IMR-90 (cell line): ENCODE data around the gene RGS17. TPM values are rescaled to one million over a fixed set of nuclear protein-coding genes. Genes with fewer than 3 reads are reported as not detected.

Experiments used
- ATAC-seq: fragments of 200-7000 bp; cut with Tn5 transposase; 2 replicates; pipeline ENCODE4 v1.9.1; 2020; ENCODE audit warnings: low read depth, mild to moderate bottlenecking, moderate library complexity
- BruUV-seq: library from RNA; stranded (reverse); fragments of 400-500 nt; replicated peaks from 2 replicates; lab custom pipeline; 2021; lab: Mats Ljungman, UMichigan
- CTCF ChIA-PET: fragments of 300-600 bp; formaldehyde crosslinking; extraction: SDS; loops from one replicate; lab custom pipeline; 2021; ENCODE audit warnings: antibody characterized with exemption; lab: Yijun Ruan, JAX
- POLR2A ChIA-PET: fragments of 300-600 bp; sonication (Branson Sonifier 250); formaldehyde crosslinking; loops from one replicate; lab custom pipeline; 2022; ENCODE audit warnings: antibody characterized with exemption; ENCODE audit not compliant: unreplicated experiment; lab: Charles Lee
- DNase-seq: peaks from one replicate; pipeline ENCODE4 v3.0.0; 2013
- H2AFZ ChIP-seq: replicated peaks from 2 replicates; pipeline ENCODE3; 2013; ENCODE audit warnings: low read length, mild to moderate bottlenecking; ENCODE audit not compliant: poor library complexity
- H2AK5ac ChIP-seq: 2 replicates; pipeline ENCODE4 v1.6.1; 2013; ENCODE audit warnings: low read depth, low read length, inconsistent platforms
- H2AK9ac ChIP-seq: replicated peaks from 2 replicates; pipeline ENCODE3; 2013; ENCODE audit warnings: mild to moderate bottlenecking, low read depth, low read length, moderate library complexity; ENCODE audit not compliant: poor library complexity
- H2BK120ac ChIP-seq: 2 replicates; pipeline ENCODE4 v1.6.1; 2013; ENCODE audit warnings: low read depth, low read length, inconsistent platforms
- H2BK15ac ChIP-seq: 3 replicates; pipeline ENCODE4 v1.6.1; 2013; ENCODE audit warnings: low read depth, low read length, inconsistent platforms
- H2BK20ac ChIP-seq: 2 replicates; pipeline ENCODE4 v1.6.1; 2013; ENCODE audit warnings: low read depth, mild to moderate bottlenecking, inconsistent platforms, low read length, moderate library complexity
- H2BK5ac ChIP-seq: 2 replicates; pipeline ENCODE4 v1.6.1; 2013; ENCODE audit warnings: mild to moderate bottlenecking, low read depth, low read length, inconsistent platforms; ENCODE audit not compliant: poor library complexity, severe bottlenecking
- H3K14ac ChIP-seq: replicated peaks from 2 replicates; pipeline ENCODE4 v1.6.1; 2013; ENCODE audit warnings: low read depth, low read length, inconsistent platforms
- H3K18ac ChIP-seq: 2 replicates; pipeline ENCODE4 v1.6.1; 2013; ENCODE audit warnings: low read depth, low read length, control low read depth
- H3K23ac ChIP-seq: 2 replicates; pipeline ENCODE4 v1.6.1; 2013; ENCODE audit warnings: low read depth, low read length, inconsistent platforms
- H3K27ac ChIP-seq: 2 replicates; pipeline ENCODE4 v1.5.1; 2013; ENCODE audit warnings: mild to moderate bottlenecking, control low read depth, low read length; ENCODE audit not compliant: insufficient read depth
- H3K27me3 ChIP-seq: 2 replicates; pipeline ENCODE4 v1.6.1; 2013; ENCODE audit warnings: low read length; ENCODE audit not compliant: control insufficient read depth, insufficient read depth
- H3K36me3 ChIP-seq: 2 replicates; pipeline ENCODE4 v1.6.1; 2013; ENCODE audit warnings: low read length, mixed read lengths; ENCODE audit not compliant: control insufficient read depth, insufficient read depth
- H3K4ac ChIP-seq: 2 replicates; pipeline ENCODE4 v1.6.1; 2013; ENCODE audit warnings: low read depth, low read length, inconsistent platforms
- H3K4me1 ChIP-seq: 2 replicates; pipeline ENCODE4 v1.6.1; 2013; ENCODE audit warnings: low read length, mixed read lengths; ENCODE audit not compliant: control insufficient read depth, insufficient read depth
- H3K4me2 ChIP-seq: 2 replicates; pipeline ENCODE4 v1.6.1; 2013; ENCODE audit warnings: low read depth, mild to moderate bottlenecking, control low read depth, low read length, moderate library complexity
- H3K4me3 ChIP-seq: 2 replicates; pipeline ENCODE4 v1.5.1; 2013; ENCODE audit warnings: low read depth, mild to moderate bottlenecking, control low read depth, low read length, moderate library complexity; ENCODE audit not compliant: insufficient read depth
- H3K56ac ChIP-seq: 2 replicates; pipeline ENCODE4 v1.6.1; 2013; ENCODE audit warnings: low read length, inconsistent platforms; ENCODE audit not compliant: insufficient read depth; ENCODE audit errors: extremely low read depth
- H3K79me1 ChIP-seq, 2 experiments: 2 replicates each; pipeline ENCODE4 v1.6.1; 2013; ENCODE audit warnings: low read length in 2 of 2, inconsistent platforms in 1 of 2, low read depth in 1 of 2
- H3K9ac ChIP-seq: 2 replicates; pipeline ENCODE4 v1.6.1; 2013; ENCODE audit warnings: low read depth, low read length, control low read depth
- H3K9me1 ChIP-seq: 2 replicates; pipeline ENCODE4 v1.6.1; 2013; ENCODE audit warnings: low read length, inconsistent platforms; ENCODE audit not compliant: insufficient read depth
- H3K9me3 ChIP-seq: 2 replicates; pipeline ENCODE4 v1.6.1; 2013; ENCODE audit warnings: low read length; ENCODE audit not compliant: control insufficient read depth, insufficient read depth
- H4K20me1 ChIP-seq: 2 replicates; pipeline ENCODE4 v1.6.1; 2013; ENCODE audit warnings: low read length, inconsistent platforms; ENCODE audit not compliant: insufficient read depth
- H4K5ac ChIP-seq: 2 replicates; pipeline ENCODE4 v1.6.1; 2013; ENCODE audit warnings: mild to moderate bottlenecking, low read depth, low read length, control low read depth
- H4K8ac ChIP-seq, 2 experiments: 2 replicates each; pipeline ENCODE4 v1.6.1; 2013; ENCODE audit warnings: low read depth in 2 of 2, low read length in 2 of 2, control low read depth in 1 of 2, inconsistent platforms in 1 of 2
- H4K91ac ChIP-seq: 2 replicates; pipeline ENCODE4 v1.6.1; 2013; ENCODE audit warnings: low read depth, low read length, inconsistent platforms; ENCODE audit not compliant: insufficient read depth
- BHLHE40 ChIP-seq: fragments of 150-350 bp; IDR thresholded peaks from 2 replicates; pipeline ENCODE4 v1.6.1; 2016; ENCODE audit warnings: mild to moderate bottlenecking, low read depth, low read length
- CEBPB ChIP-seq: IDR thresholded peaks from 2 replicates; pipeline ENCODE4 v1.6.1; 2012; ENCODE audit warnings: low read depth, low read length, improper control_type of control experiment
- CHD1 ChIP-seq: IDR thresholded peaks from 2 replicates; pipeline ENCODE4 v1.6.1; 2012; ENCODE audit warnings: low read depth, low read length, improper control_type of control experiment
- FOS ChIP-seq: fragments of 150-350 bp; IDR thresholded peaks from 2 replicates; pipeline ENCODE4 v1.6.1; 2016; ENCODE audit warnings: low read depth, low read length
- MAFK ChIP-seq: IDR thresholded peaks from 2 replicates; pipeline ENCODE4 v1.6.1; 2012; ENCODE audit warnings: low read depth, low read length, improper control_type of control experiment
- MAZ ChIP-seq: IDR thresholded peaks from 2 replicates; pipeline ENCODE4 v1.6.1; 2012; ENCODE audit warnings: low read depth, mild to moderate bottlenecking, low read length, improper control_type of control experiment, moderate library complexity, borderline replicate concordance
- MXI1 ChIP-seq: IDR thresholded peaks from 2 replicates; pipeline ENCODE4 v1.6.1; 2012; ENCODE audit warnings: low read depth, mild to moderate bottlenecking, low read length, moderate library complexity, borderline replicate concordance
- NFE2L2 ChIP-seq: fragments of 150-350 bp; IDR thresholded peaks from 2 replicates; pipeline ENCODE4 v1.6.1; 2016; ENCODE audit warnings: low read depth, mild to moderate bottlenecking, low read length
- POLR2A ChIP-seq: IDR thresholded peaks from 2 replicates; pipeline ENCODE4 v1.6.1; 2012; ENCODE audit warnings: mild to moderate bottlenecking, low read depth, low read length
- RAD21 ChIP-seq: IDR thresholded peaks from 2 replicates; pipeline ENCODE4 v1.6.1; 2012; ENCODE audit warnings: low read length, improper control_type of control experiment
- RCOR1 ChIP-seq: IDR thresholded peaks from 2 replicates; pipeline ENCODE4 v1.6.1; 2012; ENCODE audit warnings: mild to moderate bottlenecking, low read length, improper control_type of control experiment; ENCODE audit not compliant: insufficient replicate concordance
- RFX5 ChIP-seq: IDR thresholded peaks from 2 replicates; pipeline ENCODE4 v1.8.0; 2012; ENCODE audit warnings: low read depth, mild to moderate bottlenecking, low read length, moderate library complexity
- SMC3 ChIP-seq: fragments of 150-350 bp; IDR thresholded peaks from 2 replicates; pipeline ENCODE4 v1.6.1; 2016; ENCODE audit warnings: low read depth, mild to moderate bottlenecking, antibody characterized with exemption, low read length, moderate library complexity
- dilution Hi-C: fragments of 300-500 bp; cut with HindIII; formaldehyde crosslinking; loops from one replicate; pipeline ENCODE4 v1.14.3; 2018; ENCODE audit warnings: low sequenced_read_pairs; ENCODE audit not compliant: unreplicated experiment
- in situ Hi-C: fragments of 300-500 bp; cut with MboI; formaldehyde crosslinking; loops from 3 replicates; pipeline ENCODE4 v1.14.3; 2019; ENCODE audit warnings: low sequenced_read_pairs, inconsistent platforms, mixed read lengths
- intact Hi-C: fragments of 100-400 bp; cut with micrococcal nuclease; formaldehyde crosslinking; loops from 2 replicates; pipeline ENCODE4 v1.10.0; 2022
- polyA plus RNA-seq, 3 experiments: library from polyadenylated mRNA; depleted of rRNA; stranded (reverse); fragments of >200 nt; gene quantifications; 2 replicates each; pipeline ENCODE4 v1.2.3, GENCODE V29; 2012; ENCODE audit warnings: low replicate concordance in 1 of 3
- total RNA-seq: library from RNA; depleted of rRNA; stranded (reverse); fragments of >200 nt; gene quantifications from 2 replicates; pipeline ENCODE4 v1.2.3, GENCODE V29; 2012
- TF ChIP-seq, protein P1 (sequence below): fragments of 150-350 bp; IDR thresholded peaks from 2 replicates; pipeline ENCODE4 v1.6.1; 2016; ENCODE audit warnings: low read depth, mild to moderate bottlenecking, low read length, moderate library complexity, borderline replicate concordance
- TF ChIP-seq, protein P2 (sequence below): fragments of 150-350 bp; IDR thresholded peaks from 2 replicates; pipeline ENCODE4 v1.6.1; 2017; ENCODE audit warnings: mild to moderate bottlenecking, antibody characterized with exemption, low read length, low read depth
- TF ChIP-seq, protein P3 (sequence below): conservative IDR thresholded peaks from 2 replicates; pipeline ENCODE4 v1.5.1; 2012; ENCODE audit warnings: mild to moderate bottlenecking, low read depth, low read length, improper control_type of control experiment

The RGS17 gene
- total and polyA plus RNA-seq, 2 of the 4 experiments (the other 2 are of a cell fraction), result 0.75 to 1.4 TPM

DNA sequence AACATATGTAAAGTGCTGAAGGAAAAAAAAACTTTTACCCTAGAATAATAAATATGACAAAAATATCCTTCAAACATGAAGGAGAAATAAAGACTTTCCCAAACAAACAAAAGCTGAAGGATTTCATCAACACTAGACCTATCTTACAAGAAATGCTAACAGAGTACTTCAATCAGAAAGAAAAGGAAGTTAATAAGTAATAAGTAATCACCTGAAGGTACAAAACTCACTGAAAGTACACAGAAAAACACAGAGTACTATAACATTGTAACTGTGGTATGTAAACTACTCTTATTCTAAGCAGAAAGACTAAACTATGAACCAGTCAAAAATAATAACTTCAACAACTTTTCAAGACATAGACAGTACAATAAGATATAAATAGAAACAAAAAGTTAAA lies 67.1 kb downstream of the RGS17 start:
- no peak overlapping the region for H3K27ac ChIP-seq
- intact Hi-C loops, result no loop called here
- no peaks in the 10 kb centered on the region for H3K27me3 ChIP-seq
- no peak overlapping the region for H2AK5ac ChIP-seq
- H2BK20ac ChIP-seq, result no peak overlapping the region
- no peak overlapping the region for H4K8ac ChIP-seq
- H3K4me1 ChIP-seq, result peaks cover 3% of the 10 kb centered on the region
- no peaks in the 10 kb centered on the region for H3K9me1 ChIP-seq
- no peak for TF ChIP-seq CHD1
- TF ChIP-seq SMC3, result no peak
- no peak for TF ChIP-seq BHLHE40
- no peak for TF ChIP-seq MXI1
- TF ChIP-seq RCOR1, result no peak
- TF ChIP-seq MAFK, result no peak
- no peak for TF ChIP-seq POLR2A
- no peak for TF ChIP-seq NFE2L2
- no peak for TF ChIP-seq CEBPB
- TF ChIP-seq, protein P1, sequence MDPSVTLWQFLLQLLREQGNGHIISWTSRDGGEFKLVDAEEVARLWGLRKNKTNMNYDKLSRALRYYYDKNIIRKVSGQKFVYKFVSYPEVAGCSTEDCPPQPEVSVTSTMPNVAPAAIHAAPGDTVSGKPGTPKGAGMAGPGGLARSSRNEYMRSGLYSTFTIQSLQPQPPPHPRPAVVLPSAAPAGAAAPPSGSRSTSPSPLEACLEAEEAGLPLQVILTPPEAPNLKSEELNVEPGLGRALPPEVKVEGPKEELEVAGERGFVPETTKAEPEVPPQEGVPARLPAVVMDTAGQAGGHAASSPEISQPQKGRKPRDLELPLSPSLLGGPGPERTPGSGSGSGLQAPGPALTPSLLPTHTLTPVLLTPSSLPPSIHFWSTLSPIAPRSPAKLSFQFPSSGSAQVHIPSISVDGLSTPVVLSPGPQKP, result no peak
- TF ChIP-seq MAZ, result no peak
- TF ChIP-seq, protein P2, sequence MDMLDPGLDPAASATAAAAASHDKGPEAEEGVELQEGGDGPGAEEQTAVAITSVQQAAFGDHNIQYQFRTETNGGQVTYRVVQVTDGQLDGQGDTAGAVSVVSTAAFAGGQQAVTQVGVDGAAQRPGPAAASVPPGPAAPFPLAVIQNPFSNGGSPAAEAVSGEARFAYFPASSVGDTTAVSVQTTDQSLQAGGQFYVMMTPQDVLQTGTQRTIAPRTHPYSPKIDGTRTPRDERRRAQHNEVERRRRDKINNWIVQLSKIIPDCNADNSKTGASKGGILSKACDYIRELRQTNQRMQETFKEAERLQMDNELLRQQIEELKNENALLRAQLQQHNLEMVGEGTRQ, result no peak
- no peak for TF ChIP-seq RAD21
- no peak for TF ChIP-seq FOS
- TF ChIP-seq, protein P3, sequence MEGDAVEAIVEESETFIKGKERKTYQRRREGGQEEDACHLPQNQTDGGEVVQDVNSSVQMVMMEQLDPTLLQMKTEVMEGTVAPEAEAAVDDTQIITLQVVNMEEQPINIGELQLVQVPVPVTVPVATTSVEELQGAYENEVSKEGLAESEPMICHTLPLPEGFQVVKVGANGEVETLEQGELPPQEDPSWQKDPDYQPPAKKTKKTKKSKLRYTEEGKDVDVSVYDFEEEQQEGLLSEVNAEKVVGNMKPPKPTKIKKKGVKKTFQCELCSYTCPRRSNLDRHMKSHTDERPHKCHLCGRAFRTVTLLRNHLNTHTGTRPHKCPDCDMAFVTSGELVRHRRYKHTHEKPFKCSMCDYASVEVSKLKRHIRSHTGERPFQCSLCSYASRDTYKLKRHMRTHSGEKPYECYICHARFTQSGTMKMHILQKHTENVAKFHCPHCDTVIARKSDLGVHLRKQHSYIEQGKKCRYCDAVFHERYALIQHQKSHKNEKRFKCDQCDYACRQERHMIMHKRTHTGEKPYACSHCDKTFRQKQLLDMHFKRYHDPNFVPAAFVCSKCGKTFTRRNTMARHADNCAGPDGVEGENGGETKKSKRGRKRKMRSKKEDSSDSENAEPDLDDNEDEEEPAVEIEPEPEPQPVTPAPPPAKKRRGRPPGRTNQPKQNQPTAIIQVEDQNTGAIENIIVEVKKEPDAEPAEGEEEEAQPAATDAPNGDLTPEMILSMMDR, result no peak
- no peak for TF ChIP-seq RFX5
- no peaks in the 10 kb centered on the region for H3K9me3 ChIP-seq
- H3K4ac ChIP-seq, result no peak overlapping the region
- dilution Hi-C loops, result no loop called here
- ChIA-PET POLR2A (no interaction called here), CTCF (no interaction called here)
- H3K23ac ChIP-seq, result no peak overlapping the region
- no peak overlapping the region for H2BK120ac ChIP-seq
- H3K4me2 ChIP-seq, result no peak overlapping the region
- H3K36me3 ChIP-seq, result no peaks in the 10 kb centered on the region
- BruUV-seq, result no TSS peak
- no peaks in the 10 kb centered on the region for H3K79me1 ChIP-seq
- H2AFZ ChIP-seq, result no peak overlapping the region
- no peak for DNase-seq
- H3K14ac ChIP-seq, result no peak overlapping the region
- no peak overlapping the region for H4K91ac ChIP-seq
- no peak overlapping the region for H3K4me3 ChIP-seq
- H2BK5ac ChIP-seq, result no peak overlapping the region
- no peak overlapping the region for H3K56ac ChIP-seq
- no peaks in the 10 kb centered on the region for H4K20me1 ChIP-seq
- no peak overlapping the region for H3K18ac ChIP-seq
- ATAC-seq, result no peak
- H2AK9ac ChIP-seq, result no peak overlapping the region
- H3K9ac ChIP-seq, result no peak overlapping the region
- H4K5ac ChIP-seq, result no peak overlapping the region
- H2BK15ac ChIP-seq, result no peak overlapping the region
- in situ Hi-C loops, result no loop called here
